Mesodermal cell (in vitro differentiated cells): ENCODE measurements around the gene ABCA5.

Source experiments
- H3K27ac ChIP-seq: 2 replicates; pipeline ENCODE4 v1.7.0; 2013; ENCODE audit warnings: mild to moderate bottlenecking, low read depth, low read length, moderate library complexity; ENCODE audit not compliant: severe bottlenecking
- H3K36me3 ChIP-seq: 2 replicates; pipeline ENCODE4 v1.7.1; 2013; ENCODE audit warnings: mild to moderate bottlenecking, low read length, moderate library complexity; ENCODE audit not compliant: control insufficient read depth, insufficient read depth
- H3K4me1 ChIP-seq: one replicate; pipeline ENCODE4 v1.7.1; 2013; ENCODE audit warnings: mild to moderate bottlenecking, low read length; ENCODE audit not compliant: insufficient read depth, control insufficient read depth, poor library complexity, severe bottlenecking
- H3K4me3 ChIP-seq: 2 replicates; pipeline ENCODE4 v1.7.0; 2013; ENCODE audit warnings: low read length, control low read depth, mild to moderate bottlenecking; ENCODE audit not compliant: insufficient read depth, poor library complexity, severe bottlenecking; ENCODE audit errors: extremely low read depth
- H3K9me3 ChIP-seq: 2 replicates; pipeline ENCODE4 v1.7.1; 2013; ENCODE audit warnings: mild to moderate bottlenecking, low read length, moderate library complexity; ENCODE audit not compliant: control insufficient read depth
- WGBS, 2 experiments: methylation state at CpG; one replicate each; pipeline ENCODE4 v1.1.5; 2013; ENCODE audit warnings: missing lambda C conversion rate in 2 of 2; ENCODE audit not compliant: insufficient coverage in 2 of 2; 5-methylcytosine and 5-hydroxymethylcytosine counted together

Gene ABCA5

DNA sequence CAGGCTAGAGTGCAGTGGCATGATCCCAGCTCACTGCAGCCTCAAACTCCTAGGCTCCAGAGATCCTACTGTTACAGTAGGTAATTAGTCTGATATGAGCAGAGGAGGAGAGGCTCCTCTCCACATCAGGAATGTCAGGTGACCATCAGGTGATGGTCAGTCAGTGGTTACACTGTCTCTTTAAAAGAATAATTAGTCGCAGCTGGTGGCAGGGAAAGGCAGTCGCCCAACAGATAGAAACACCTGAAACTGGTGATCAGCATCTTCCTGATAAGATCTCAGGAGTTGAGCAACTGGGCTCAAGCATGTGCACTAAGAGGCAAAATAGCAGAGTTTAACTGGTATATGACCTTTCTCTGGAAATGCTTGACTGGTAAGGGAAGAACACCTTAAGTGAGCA, 21.5 kb upstream of the ABCA5 start:
- Histone ChIP-seq H3K36me3 (no peaks in the 10 kb centered on the region), H3K4me3 (no peak overlapping the region), H3K9me3 (no peaks in the 10 kb centered on the region), H3K27ac (no peak overlapping the region), H3K4me1 (no peaks in the 10 kb centered on the region)
- 84 to 89% methylated on average over 2 of the region's 2 CpGs for WGBS, 2 experiments

DNA sequence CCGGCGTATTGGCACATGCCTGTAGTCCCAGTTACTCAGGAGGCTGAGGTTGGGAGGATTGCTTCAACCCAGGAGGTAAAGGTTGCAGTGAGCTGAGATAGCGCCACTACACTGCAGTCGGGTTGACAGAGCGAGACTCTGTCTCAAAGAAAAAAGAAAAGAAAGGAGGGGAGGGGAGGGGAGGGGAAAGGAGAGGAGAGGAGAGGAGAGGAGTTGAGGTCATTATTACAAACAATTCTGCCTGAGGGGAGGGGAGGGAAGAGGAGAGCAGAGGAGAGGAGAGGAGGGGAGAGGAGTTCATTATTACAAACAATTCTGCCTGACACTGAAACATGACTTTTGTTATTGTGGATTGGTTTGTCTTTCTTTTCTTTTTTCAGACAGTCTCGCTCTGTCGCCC, 19.8 kb upstream of the ABCA5 start:
- Histone ChIP-seq H3K9me3 (no peaks in the 10 kb centered on the region), H3K36me3 (no peaks in the 10 kb centered on the region), H3K4me1 (no peaks in the 10 kb centered on the region), H3K27ac (no peak overlapping the region), H3K4me3 (no peak overlapping the region)
- 87 to 100% methylated on average over 1 to 3 of the region's 7 CpGs for whole genome bisulfite sequencing, 2 experiments

DNA sequence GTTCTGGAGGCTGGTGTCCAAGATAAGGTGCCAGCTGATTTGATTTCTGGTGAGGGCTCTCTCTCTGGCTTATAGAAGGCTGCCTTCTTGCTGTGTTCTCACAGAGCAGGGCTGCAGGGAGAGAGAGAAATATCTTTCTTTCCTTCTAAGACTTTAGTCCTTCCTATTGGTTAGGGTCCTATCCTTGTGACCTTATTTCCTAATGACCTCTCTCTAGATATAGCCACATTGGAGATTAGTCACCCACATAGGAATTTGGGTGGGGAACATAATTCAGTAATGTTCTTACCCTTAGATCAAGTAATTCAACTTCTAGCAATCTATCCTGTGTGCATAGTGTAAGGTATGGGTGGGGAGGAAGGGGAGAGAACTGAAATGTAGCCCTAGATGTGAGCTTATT, 18.0 kb upstream of the ABCA5 start:
- Histone ChIP-seq H3K27ac (no peak overlapping the region), H3K4me3 (no peak overlapping the region), H3K4me1 (no peaks in the 10 kb centered on the region), H3K36me3 (no peaks in the 10 kb centered on the region), H3K9me3 (no peaks in the 10 kb centered on the region)

DNA sequence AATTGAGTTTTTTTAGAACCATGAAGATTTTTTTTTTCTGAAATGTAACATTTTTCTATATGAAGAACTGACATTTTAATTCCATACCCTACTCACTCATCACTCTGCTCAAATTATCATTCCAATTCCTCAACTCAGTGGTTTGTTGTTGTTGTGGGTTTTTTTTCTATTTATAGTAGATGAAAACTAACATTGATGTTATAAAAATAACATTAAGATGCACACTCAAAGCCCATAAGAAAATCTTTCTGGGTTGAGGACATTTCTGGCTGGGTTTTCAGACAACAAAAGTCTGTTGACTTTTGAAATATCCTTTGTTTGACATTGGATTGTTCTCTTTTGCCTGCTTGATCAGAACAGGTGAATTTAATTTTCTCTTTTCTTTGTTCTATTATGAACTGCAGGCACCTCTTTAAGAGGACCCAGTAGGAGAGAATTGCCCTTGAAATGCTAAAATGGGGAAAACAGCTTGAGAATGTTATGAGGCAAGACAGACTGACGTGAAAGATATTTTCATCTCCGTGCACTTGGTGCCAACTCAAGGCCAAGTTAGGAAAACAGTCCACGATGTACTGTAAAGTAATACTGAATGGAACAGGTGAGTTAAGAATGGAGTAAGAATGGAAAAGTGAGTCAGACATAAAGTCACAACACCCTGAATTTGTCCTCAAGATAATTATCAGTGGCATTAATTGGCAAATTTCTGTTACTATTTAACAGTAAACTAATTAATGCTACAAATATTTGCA, 16.1 kb upstream of the ABCA5 start:
- WGBS, 2 experiments, result 86 to 93% methylated on average over 2 to 3 of the region's 3 CpGs
- Histone ChIP-seq H3K27ac (no peak overlapping the region), H3K4me3 (no peak overlapping the region), H3K4me1 (no peaks in the 10 kb centered on the region), H3K9me3 (no peaks in the 10 kb centered on the region), H3K36me3 (no peaks in the 10 kb centered on the region)

DNA sequence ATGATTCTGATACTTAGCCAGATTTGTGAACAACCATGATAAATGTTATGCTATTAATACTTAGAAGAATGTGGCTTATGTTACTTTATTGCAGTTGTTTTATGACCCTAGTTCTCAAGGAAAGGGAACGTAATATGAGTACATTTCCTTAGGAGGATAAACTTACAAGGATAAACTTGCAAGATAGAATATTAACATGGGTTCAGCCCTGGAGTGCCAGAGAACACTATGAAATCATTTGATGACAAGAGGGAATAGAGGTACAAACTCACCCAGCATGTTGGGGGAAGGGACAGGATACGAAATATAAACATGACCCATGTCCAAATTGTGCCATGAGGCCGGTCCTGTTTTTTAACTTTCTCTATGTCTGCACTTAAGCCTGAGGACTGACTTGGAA, 13.0 kb upstream of the ABCA5 start:
- no peak overlapping the region for H3K4me3 ChIP-seq
- no peaks in the 10 kb centered on the region for H3K4me1 ChIP-seq
- no peaks in the 10 kb centered on the region for H3K36me3 ChIP-seq
- WGBS, 2 experiments, result 100% methylated on average over 1 of the region's 3 CpGs; no CpG with 5 or more reads in 1 of the 2 experiments
- no peaks in the 10 kb centered on the region for H3K9me3 ChIP-seq
- H3K27ac ChIP-seq, result no peak overlapping the region

DNA sequence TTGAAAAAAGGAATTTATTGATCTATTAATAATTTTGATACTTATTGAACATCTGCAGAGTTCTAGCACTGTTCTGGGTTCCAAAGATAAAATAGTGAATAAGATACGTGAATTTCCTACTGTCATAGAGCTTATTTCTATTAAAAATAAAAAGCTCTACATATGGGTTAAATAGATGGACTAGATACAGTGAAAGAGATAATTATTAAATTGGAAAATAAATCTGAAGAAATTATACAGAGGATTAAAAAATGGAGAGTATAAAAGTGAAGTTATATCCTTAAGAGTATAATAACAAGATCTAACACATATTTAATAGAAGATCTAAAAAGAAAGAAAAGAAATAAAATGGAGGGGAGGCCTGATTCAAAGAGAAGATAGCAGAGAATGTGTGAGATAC, 10.1 kb upstream of the ABCA5 start:
- Histone ChIP-seq H3K9me3 (no peaks in the 10 kb centered on the region), H3K4me1 (no peaks in the 10 kb centered on the region), H3K36me3 (no peaks in the 10 kb centered on the region), H3K4me3 (no peak overlapping the region), H3K27ac (no peak overlapping the region)
- no CpG with 5 or more reads among the region's 1 CpG for WGBS, 2 experiments

DNA sequence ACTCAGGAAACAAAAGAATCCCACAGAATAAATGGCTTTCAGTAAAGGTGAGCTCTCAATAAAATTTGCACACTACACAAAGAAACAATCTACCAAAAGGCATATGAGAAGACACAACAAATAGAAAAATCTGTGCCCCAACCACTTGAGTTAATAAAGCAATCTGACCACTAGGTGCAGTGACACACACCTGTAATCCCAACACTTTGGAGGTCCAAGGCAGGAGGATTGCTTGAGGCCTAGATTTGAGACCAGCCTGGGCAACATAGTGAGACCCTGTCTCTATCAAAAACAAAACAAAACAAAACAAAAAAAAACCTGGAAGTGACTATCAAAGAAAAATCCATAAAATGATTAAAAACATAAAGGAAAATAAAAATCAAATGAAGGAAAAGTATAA, 9.6 kb upstream of the ABCA5 start:
- Histone ChIP-seq H3K9me3 (no peaks in the 10 kb centered on the region), H3K36me3 (no peaks in the 10 kb centered on the region), H3K4me3 (no peak overlapping the region)

DNA sequence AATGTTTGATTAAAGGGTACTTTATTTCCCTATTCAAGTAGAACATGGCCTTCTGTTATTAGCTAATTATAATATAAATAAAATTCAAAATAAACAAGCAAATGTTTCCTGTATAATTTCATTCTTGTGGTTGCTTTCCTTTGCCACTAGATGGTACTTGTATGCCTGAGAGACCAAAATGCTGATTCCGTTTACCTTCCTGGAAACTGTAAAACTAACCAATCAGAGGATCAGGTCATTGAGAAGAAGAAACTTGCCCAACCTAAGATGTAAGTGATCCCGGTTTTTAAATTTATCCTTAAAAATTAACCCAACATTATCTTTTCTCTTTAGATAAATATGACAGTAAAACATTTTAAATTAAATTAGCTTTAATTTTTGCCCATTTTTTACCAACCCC, 8.1 kb upstream of the ABCA5 start:
- 57 to 60% methylated on average over 1 of the region's 2 CpGs for WGBS, 2 experiments
- Histone ChIP-seq H3K4me3 (no peak overlapping the region), H3K36me3 (no peaks in the 10 kb centered on the region), H3K27ac (no peak overlapping the region), H3K4me1 (no peaks in the 10 kb centered on the region), H3K9me3 (no peaks in the 10 kb centered on the region)

More for the DNA sequence above, 9.6 kb upstream of the ABCA5 start:
- no peaks in the 10 kb centered on the region for H3K4me1 ChIP-seq
- no peak overlapping the region for H3K27ac ChIP-seq

DNA sequence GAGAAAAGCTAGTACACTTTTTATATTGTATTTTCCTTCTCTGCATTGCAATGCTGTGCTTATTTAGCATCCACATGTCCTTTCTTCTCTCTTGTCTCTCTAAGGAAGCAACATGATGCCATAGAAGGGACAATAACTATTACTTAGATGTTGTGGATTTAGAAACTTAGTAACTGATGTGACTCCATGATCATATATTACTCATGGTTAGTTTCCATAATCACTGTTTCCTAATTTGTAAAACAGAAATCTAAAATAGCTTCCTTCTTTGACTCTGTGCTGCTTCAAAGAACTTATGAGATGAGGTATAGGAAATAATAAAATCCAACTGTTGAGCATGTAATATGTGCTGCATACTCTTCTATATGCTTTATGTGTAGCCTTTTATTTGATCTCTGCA, 6.6 kb upstream of the ABCA5 start:
- Histone ChIP-seq H3K4me1 (no peaks in the 10 kb centered on the region), H3K9me3 (no peaks in the 10 kb centered on the region), H3K27ac (no peak overlapping the region), H3K4me3 (no peak overlapping the region), H3K36me3 (no peaks in the 10 kb centered on the region)

DNA sequence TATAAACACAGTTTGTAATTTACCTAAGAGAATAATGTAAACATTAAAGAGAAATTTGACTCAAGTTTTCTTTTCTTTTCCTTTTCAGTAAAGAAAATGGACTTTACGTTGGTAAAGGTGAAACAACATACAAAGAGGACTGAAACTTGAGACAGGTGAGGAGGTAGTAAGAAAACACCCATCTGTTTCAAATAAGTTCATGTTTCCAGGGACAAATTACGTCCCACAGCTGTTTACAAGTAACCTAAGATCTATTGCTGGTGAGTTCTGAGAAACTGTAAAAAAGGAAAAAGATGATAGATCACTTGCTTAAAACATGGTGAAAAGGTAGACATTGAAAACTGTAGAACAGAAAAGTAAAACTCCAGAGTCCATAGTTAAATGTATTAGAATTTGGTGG, 4.8 kb upstream of the ABCA5 start:
- Histone ChIP-seq H3K4me1 (no peaks in the 10 kb centered on the region), H3K4me3 (no peak overlapping the region), H3K9me3 (no peaks in the 10 kb centered on the region), H3K36me3 (no peaks in the 10 kb centered on the region), H3K27ac (no peak overlapping the region)
- no CpG with 5 or more reads among the region's 2 CpGs for WGBS, 2 experiments

DNA sequence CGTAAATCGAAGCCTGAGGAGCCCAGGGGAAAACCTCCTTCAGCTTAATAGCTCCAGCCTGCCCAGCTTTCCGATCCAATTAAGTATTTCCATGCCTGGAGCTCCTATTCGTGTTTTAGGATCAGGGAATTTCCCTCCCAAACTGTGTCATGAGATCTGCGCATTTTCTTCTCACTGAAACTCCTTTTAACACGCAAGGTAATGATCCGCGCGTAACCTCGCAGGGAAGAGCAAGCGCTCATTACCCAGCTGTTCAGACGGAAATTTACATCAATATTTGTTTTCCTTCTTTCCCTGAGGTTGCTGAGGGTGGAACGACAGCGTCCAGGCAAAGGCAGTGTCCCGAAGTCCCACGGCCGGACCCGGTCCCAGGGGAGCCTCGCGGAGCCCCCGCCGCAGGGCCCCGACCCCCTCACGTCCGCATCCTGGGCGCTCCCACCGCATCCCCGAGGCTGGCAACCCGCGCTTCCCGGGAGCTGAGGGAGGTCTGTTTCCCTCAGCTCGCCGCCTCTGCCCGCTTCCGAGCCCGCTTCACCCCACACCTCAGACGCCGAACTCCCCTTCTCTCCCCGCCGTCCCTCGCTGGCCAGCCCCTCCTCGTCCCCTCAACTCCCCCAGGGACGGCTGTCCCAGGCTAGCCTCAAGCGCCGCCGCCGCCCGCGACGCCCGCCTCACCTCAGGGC, 415 bp downstream of the ABCA5 start:
- H3K36me3 ChIP-seq, result no peaks in the 10 kb centered on the region
- H3K4me1 ChIP-seq, result no peaks in the 10 kb centered on the region
- WGBS, 2 experiments, result 1% methylated on average over 34 to 37 of the region's 51 CpGs
- no peak overlapping the region for H3K27ac ChIP-seq
- H3K4me3 ChIP-seq, result peak overlapping the region; percentile 64
- no peaks in the 10 kb centered on the region for H3K9me3 ChIP-seq
